Measurements from ENCODE around the gene TRIM6.
"Not testable (repeated sequence)": the region's sequence is repeated elsewhere in the genome, so short reads cannot be mapped to it uniquely, and the experiment has no call there.

The TRIM6 gene

DNA sequence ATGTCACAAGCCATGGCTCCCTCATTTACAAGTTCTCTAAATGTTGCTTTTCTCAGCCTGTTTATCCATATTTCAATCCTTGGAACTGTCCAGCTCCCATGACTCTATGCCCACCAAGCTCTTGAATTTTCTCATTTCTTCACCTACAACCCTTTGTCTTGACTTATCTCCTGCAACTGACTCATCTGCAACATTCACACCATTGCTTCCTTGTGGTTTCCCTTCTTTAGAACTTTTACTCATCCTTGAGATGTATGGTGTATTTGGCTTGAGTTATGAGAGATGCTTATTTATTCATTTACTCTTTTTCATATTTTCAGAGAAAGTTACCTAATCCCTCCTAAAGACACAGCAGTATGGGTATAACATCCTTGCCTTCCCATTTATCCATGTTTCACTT, 47.1 kb downstream of the TRIM6 start:
- no peak for TF ChIP-seq CTCF (IDR thresholded peaks at IDR 0.05; ENCODE audit: low read depth, low read length)
- H3K4me3 ChIP-seq (ENCODE audit: low read depth, low read length): no peak overlapping the region

DNA sequence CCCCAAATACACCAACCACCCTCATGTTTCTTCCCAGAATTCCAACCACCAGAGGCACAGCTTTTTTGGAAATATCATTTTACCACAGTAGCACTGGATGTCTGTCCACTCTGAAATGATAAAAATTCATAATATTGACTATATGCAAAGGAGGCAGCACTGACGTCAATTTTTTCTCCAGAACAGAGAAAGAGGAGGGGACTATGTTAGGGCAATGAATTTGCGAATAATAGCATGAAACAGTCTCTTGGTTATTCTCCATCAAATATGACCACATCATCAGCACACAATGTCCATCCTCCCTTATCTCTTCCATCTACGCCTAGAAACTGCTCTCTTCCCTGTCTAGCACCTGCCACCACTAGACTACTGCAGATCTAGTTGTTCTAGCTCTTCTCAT, 49.7 kb downstream of the TRIM6 start:
- no peak for TF ChIP-seq CTCF (IDR thresholded peaks at IDR 0.05; ENCODE audit: low read depth, low read length)
- H3K4me3 ChIP-seq (ENCODE audit: low read depth, low read length): no peak overlapping the region

DNA sequence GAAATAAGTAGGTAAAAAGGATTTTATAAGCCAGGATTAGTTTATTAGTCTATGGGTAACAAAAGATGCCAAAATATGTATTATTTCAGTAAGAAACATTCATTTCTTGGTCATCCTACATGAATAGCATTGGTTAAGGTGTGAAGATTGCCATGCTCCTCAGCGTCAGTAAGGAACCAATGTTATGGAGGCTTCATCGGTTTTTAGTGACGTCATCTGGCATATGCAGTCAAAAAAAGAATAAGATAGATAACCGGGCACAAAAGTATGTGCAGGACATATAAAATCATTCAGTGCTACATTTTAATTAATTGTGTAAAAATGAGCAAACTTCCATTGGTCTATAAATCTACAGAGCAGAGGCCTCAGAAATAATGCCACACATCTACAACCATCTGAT, 59.0 kb downstream of the TRIM6 start:
- TF ChIP-seq CTCF (IDR thresholded peaks at IDR 0.05; ENCODE audit: low read depth, low read length): no peak

DNA sequence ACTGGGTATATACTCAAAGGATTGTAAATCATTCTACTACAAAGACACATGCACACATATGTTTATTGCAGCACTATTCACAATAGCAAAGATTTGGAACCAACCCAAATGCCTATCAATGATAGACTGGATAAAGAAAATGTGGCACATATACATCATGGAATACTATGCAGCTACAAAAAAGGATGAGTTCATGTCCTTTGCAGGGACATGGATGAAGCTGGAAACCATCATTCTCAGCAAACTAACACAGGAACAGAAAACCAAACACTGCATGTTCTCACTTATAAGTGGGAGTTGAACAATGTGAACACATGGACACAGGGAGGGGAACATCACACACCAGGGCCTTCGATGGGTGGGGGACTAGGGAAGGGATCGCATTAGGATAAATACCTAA, 60.5 kb downstream of the TRIM6 start:
- not testable (repeated sequence) for H3K4me3 ChIP-seq (ENCODE audit: low read depth, low read length)

More for the DNA sequence above, 59.0 kb downstream of the TRIM6 start:
- no peak overlapping the region for H3K4me3 ChIP-seq (ENCODE audit: low read depth, low read length)

DNA sequence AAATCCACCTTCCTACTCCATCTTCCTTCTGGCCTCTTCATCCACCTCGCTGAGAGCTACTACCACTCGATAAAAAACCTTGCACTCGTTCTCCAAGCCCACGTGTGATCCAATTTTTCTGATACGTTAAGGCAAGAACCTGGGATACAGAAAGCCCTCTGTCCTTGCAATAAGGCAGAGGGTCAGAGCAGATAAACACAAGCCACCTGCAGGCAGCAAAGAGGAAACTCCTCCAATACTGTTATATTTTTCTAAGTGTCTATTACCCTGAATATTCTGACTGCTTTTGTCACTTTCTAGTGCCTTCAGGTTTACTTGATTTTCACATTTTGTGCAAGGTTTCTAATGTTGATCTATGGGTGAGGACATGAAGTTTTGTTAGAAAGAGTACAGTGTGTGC, 61.9 kb downstream of the TRIM6 start:
- no peak overlapping the region for H3K4me3 ChIP-seq (ENCODE audit: low read depth, low read length)
- no peak for TF ChIP-seq CTCF (IDR thresholded peaks at IDR 0.05; ENCODE audit: low read depth, low read length)

Data from WI38 (cell line).